Stimulated activated CD8-positive, alpha-beta memory T cell treated with anti-CD3 and anti-CD28 coated beads, Interleukin-2, amount 100 ng/mL, for 48 hours (primary cell): Measurements from ENCODE around the gene MIA.
"Not testable (repeated sequence)": the region's sequence is repeated elsewhere in the genome, so short reads cannot be mapped to it uniquely, and the experiment has no call there.

ENCODE experiments used
- DNase-seq, 2 donors: peaks; one replicate each; pipeline ENCODE4 v3.0.0-alpha.2; 2020; ENCODE audit warnings: low read depth in 2 of 2

Gene MIA

DNA sequence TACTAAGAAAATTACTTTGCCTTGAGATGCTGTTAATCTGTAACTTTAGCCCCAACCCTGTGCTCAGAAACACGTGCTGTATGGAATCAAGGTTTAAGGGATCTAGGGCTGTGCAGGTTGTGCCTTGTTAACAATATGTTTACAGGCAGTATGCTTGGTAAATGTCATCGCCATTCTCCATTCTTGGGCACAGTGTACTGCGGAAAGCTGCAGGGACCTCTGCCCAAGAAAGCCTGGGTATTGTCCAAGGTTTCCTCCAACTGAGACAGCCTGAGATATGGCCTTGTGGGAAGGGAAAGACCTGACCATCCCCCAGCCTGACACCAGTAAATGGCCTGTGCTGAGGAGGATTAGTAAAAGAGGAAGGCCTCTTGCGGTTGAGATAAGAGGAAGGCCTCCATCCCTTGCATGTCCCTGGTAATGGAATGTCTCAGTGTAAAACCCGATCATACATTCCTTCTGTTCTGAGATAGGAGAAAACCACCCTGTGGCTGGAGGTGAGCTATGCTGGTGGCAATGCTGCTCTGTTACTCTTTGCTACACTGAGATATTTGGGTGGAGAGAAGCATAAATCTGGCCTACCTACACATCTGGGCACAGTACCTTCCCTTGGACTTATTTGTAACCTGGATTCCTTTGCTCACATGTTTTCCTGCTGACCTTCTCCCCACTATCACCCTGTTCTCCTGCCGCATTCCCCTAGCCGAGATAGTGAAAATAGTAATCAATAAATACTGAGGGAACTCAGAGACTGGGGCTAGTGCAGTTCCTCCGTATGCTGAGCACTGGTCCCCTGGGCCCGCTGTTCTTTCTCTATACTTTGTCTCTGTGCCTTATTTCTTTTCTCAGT lies 47.6 kb downstream of the MIA start:
- not testable (repeated sequence) for DNase-seq

DNA sequence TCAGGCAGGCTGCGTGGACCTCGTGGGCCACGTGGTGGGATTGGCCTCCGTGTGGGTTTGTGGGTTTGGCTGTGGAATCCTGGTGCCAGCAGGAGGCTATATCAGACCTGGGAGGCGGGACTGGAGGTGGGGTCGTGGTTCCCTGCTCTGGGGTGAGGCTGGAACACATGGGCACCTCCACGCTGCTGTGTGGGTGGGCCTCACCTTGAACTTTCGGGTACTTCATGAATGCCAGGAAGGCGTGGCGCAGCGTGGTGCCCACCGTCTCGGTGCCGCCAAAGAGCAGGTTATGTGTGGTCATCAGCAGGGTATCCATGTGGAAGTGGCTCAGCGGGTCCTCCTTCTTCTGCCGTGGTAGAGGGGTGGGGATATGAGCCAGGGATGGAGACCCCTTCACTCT lies 49.6 kb downstream of the MIA start:
- DNase-seq = not testable (repeated sequence)

DNA sequence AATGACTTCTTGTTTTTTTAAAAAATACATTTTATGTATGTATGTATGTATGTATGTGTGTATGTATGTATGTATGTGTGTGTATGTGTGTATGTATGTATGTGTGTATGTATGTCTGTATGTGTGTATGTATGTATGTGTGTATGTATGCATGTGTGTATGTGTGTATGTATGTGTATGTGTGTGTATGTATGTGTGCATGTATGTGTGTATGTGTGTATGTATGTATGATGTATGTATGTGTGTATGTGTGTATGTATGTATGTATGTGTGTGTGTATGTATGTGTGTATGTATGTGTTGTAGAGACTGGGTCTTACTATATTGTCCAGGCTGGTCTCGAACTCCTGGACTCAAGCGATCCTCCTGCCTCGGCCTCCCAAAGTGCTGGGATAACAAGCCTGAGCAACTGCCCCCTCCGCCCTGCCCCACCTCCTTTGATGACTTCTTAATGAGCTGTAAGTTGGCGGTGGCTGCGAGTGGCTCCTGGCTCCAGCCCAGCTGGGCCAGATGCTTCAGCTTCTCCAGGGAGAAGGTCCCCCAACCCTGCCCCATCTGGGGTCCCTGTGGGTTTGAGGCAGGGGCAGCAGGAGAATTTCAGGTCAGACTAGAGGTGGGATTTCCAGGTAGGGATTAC lies 50.3 kb downstream of the MIA start:
- DNase-seq = not testable (repeated sequence)

DNA sequence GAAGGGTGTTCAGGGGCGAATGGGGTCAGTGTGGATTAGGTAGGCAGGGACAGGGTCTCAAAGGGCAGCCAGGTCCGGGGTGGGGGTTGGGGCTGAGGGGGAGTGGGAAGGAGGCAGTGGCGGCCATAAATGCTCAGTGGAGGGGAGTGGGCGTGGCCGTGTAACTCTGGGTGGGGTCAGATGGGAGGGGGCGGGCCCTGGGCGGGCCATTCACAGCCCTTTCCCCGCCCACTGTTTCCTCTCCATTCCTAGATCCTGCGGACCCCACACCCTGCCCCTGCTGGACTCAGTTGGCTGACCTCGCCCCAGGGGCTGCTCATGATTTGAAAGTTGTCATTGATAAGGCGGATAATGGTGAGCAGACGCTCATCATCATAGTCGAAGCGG lies 51.0 kb downstream of the MIA start:
- DNase-seq = not testable (repeated sequence)

DNA sequence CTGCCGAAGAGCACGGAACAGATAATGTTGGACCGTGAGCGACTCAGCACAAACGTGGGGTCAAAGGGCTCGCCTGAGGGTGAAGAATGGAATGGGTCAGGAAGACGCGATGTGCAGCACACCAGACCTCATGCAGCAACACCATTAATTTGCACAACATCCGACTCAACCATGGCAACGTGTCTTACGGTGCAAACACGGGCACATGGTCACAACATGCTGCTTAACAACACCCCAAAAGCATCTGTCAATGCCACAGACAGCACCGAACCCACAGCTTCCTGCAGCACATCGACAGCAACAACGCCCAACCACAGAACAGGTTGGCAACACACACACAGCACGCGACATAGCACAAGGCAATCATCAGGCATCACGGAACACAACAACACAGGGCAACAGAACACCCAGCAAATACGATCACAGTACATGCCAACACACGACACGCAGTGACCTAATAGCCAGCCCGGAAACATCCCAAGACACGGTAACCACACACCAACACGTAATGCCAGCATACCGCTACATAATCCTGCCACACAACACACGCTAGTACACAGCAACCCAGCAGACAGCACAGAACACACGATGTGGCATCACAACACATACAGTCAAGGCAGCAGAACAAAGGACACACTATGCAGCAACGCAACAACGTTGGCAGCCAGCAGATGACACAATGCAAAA lies 51.5 kb downstream of the MIA start:
- not testable (repeated sequence) for DNase-seq
